ENCODE results near the gene RAB9A. TPM values are rescaled to one million over a fixed set of nuclear protein-coding genes. Genes with fewer than 3 reads are reported as not detected.

The RAB9A gene
- total RNA-seq, 1 experiment from 2014 or later: 26.3 TPM

- no peaks in the 10 kb centered on the region for H3K9me3 Mint-ChIP-seq
Observed at GRCh38 chrX:13700380-13700779, 11.5 kb downstream of the RAB9A start.

GRCh38 chrX:13702111-13702789 lies 13.3 kb downstream of the RAB9A start:
- Mint-ChIP-seq H3K27ac (peak overlapping the region; percentile 39; the same call in 1 of the 2 replicates), H3K4me1 (peaks cover 23% of the 10 kb centered on the region), H3K27me3 (ENCODE audit: low read depth) (no peaks in the 10 kb centered on the region), H3K36me3 (no peaks in the 10 kb centered on the region; the same call in 1 of the 2 replicates), H3K9me3 (no peaks in the 10 kb centered on the region), H3K4me3 (no peak overlapping the region)
- ChIA-PET CTCF (no interaction called here), POLR2A (no interaction called here)
- no peak for ATAC-seq
- TF ChIP-seq GABPB1 (CRISPR knock-in tag; IDR thresholded peaks at IDR 0.05): no peak
- TF ChIP-seq ZNF396 (CRISPR knock-in tag; IDR thresholded peaks at IDR 0.05; ENCODE audit: borderline replicate concordance): no peak
- TF ChIP-seq SP1 (CRISPR knock-in tag; conservative IDR thresholded peaks at IDR 0.05): no peak
- no peak for TF ChIP-seq GRHL2 (CRISPR knock-in tag; IDR thresholded peaks at IDR 0.05; ENCODE audit: insufficient replicate concordance, severe bottlenecking)
- TF ChIP-seq TCF7 (CRISPR knock-in tag; IDR thresholded peaks at IDR 0.05; ENCODE audit: low read depth): no peak
- no peak for TF ChIP-seq NFYB (CRISPR knock-in tag; conservative IDR thresholded peaks at IDR 0.05; ENCODE audit: low read depth)
- no peak for TF ChIP-seq CBFB (CRISPR knock-in tag; IDR thresholded peaks at IDR 0.05; ENCODE audit: low read depth)
- TF ChIP-seq EMX1 (CRISPR knock-in tag; IDR thresholded peaks at IDR 0.05): no peak
- TF ChIP-seq, protein P1, sequence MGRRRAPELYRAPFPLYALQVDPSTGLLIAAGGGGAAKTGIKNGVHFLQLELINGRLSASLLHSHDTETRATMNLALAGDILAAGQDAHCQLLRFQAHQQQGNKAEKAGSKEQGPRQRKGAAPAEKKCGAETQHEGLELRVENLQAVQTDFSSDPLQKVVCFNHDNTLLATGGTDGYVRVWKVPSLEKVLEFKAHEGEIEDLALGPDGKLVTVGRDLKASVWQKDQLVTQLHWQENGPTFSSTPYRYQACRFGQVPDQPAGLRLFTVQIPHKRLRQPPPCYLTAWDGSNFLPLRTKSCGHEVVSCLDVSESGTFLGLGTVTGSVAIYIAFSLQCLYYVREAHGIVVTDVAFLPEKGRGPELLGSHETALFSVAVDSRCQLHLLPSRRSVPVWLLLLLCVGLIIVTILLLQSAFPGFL (CRISPR knock-in tag; IDR thresholded peaks at IDR 0.05; ENCODE audit: borderline replicate concordance): no peak
- no peak for TF ChIP-seq KAT7 (CRISPR knock-in tag; IDR thresholded peaks at IDR 0.05; ENCODE audit: borderline replicate concordance)
- TF ChIP-seq IRF2 (CRISPR knock-in tag; IDR thresholded peaks at IDR 0.05; ENCODE audit: borderline replicate concordance, low read depth): no peak
- no peak for TF ChIP-seq MAX (CRISPR knock-in tag; IDR thresholded peaks at IDR 0.05)
- no peak for TF ChIP-seq FOXJ3 (CRISPR knock-in tag; IDR thresholded peaks at IDR 0.05; ENCODE audit: borderline replicate concordance)
- TF ChIP-seq, protein P2, sequence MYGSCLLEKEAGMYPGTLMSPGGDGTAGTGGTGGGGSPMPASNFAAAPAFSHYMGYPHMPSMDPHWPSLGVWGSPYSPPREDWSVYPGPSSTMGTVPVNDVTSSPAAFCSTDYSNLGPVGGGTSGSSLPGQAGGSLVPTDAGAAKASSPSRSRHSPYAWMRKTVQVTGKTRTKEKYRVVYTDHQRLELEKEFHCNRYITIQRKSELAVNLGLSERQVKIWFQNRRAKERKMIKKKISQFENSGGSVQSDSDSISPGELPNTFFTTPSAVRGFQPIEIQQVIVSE (CRISPR knock-in tag; IDR thresholded peaks at IDR 0.05; ENCODE audit: borderline replicate concordance): no peak
- TF ChIP-seq ETV6 (CRISPR knock-in tag; IDR thresholded peaks at IDR 0.05): no peak
- DNase-seq (ENCODE audit: low spot score): no peak

More at GRCh38 chrX:13700380-13700779, 11.5 kb downstream of the RAB9A start:
- ATAC-seq: no peak
- DNase-seq (ENCODE audit: low spot score): no peak
- Mint-ChIP-seq H3K4me1 (peaks cover 26% of the 10 kb centered on the region), H3K36me3 (no peaks in the 10 kb centered on the region; the same call in 1 of the 2 replicates), H3K27me3 (ENCODE audit: low read depth) (no peaks in the 10 kb centered on the region), H3K4me3 (no peak overlapping the region), H3K27ac (no peak overlapping the region)
- CTCF ChIA-PET: no interaction called here
- POLR2A ChIA-PET: no interaction called here
- TF ChIP-seq HMGA2 (CRISPR knock-in tag; IDR thresholded peaks at IDR 0.05): no peak
- no peak for TF ChIP-seq MXD4 (CRISPR knock-in tag; IDR thresholded peaks at IDR 0.05; ENCODE audit: borderline replicate concordance)
- no peak for TF ChIP-seq ZNF396 (CRISPR knock-in tag; IDR thresholded peaks at IDR 0.05; ENCODE audit: borderline replicate concordance)

DNA sequence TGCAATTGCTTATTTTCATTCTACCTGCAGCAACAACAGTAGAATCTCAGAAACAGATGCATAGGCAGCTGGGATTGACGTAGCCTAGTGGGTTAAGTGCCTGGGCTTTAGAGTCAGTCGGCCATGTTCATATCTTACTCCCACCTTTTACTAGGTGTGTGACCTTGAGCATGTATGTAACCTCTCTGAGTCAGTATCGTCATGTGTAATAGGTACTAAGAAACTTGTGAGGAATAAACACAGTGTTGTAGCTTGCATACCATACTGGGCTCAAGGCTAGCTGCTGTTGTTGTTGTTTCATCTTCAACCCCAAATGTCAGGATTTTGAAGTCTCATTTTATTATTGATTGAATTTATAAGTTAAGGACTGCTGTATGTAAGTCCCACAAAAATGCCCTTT lies 14.2 kb downstream of the RAB9A start:
- no peak for ATAC-seq
- TF ChIP-seq, protein P3, sequence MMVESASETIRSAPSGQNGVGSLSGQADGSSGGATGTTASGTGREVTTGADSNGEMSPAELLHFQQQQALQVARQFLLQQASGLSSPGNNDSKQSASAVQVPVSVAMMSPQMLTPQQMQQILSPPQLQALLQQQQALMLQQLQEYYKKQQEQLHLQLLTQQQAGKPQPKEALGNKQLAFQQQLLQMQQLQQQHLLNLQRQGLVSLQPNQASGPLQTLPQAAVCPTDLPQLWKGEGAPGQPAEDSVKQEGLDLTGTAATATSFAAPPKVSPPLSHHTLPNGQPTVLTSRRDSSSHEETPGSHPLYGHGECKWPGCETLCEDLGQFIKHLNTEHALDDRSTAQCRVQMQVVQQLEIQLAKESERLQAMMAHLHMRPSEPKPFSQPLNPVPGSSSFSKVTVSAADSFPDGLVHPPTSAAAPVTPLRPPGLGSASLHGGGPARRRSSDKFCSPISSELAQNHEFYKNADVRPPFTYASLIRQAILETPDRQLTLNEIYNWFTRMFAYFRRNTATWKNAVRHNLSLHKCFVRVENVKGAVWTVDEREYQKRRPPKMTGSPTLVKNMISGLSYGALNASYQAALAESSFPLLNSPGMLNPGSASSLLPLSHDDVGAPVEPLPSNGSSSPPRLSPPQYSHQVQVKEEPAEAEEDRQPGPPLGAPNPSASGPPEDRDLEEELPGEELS (CRISPR knock-in tag; IDR thresholded peaks at IDR 0.05): no peak
- TF ChIP-seq ZNF219 (CRISPR knock-in tag; IDR thresholded peaks at IDR 0.05; ENCODE audit: borderline replicate concordance) (no peak), MAX (CRISPR knock-in tag; IDR thresholded peaks at IDR 0.05) (no peak), ATF1 (CRISPR knock-in tag; IDR thresholded peaks at IDR 0.05) (no peak), NR2C2 (CRISPR knock-in tag; IDR thresholded peaks at IDR 0.05) (no peak), TP53 (CRISPR knock-in tag; IDR thresholded peaks at IDR 0.05) (no peak), PRRX2 (CRISPR knock-in tag; IDR thresholded peaks at IDR 0.05) (no peak), SP1 (CRISPR knock-in tag; conservative IDR thresholded peaks at IDR 0.05) (no peak), ZNF138 (CRISPR knock-in tag; conservative IDR thresholded peaks at IDR 0.05) (no peak), ZMAT4 (CRISPR knock-in tag; IDR thresholded peaks at IDR 0.05) (no peak), ZBTB21 (CRISPR knock-in tag; IDR thresholded peaks at IDR 0.05; ENCODE audit: borderline replicate concordance) (no peak), CTCF (IDR thresholded peaks at IDR 0.05) (no peak), IRF2 (CRISPR knock-in tag; IDR thresholded peaks at IDR 0.05; ENCODE audit: borderline replicate concordance, low read depth) (no peak)
- Mint-ChIP-seq H3K27ac (no peak overlapping the region), H3K27me3 (ENCODE audit: low read depth) (no peaks in the 10 kb centered on the region), H3K9me3 (no peaks in the 10 kb centered on the region), H3K4me1 (peaks cover 23% of the 10 kb centered on the region), H3K4me3 (no peak overlapping the region), H3K36me3 (no peaks in the 10 kb centered on the region; the same call in 1 of the 2 replicates)
- POLR2A ChIA-PET: no interaction called here
- DNase-seq (ENCODE audit: low spot score): no peak
- CTCF ChIA-PET: no interaction called here
